NK-92 treated with Interleukin-12 subunit alpha and Interleukin-12 subunit beta, amount 100 ng/mL, for 24 hours (cell line): ENCODE data around the gene MRPS22.
"Not testable (repeated sequence)": the region's sequence is repeated elsewhere in the genome, so short reads cannot be mapped to it uniquely, and the experiment has no call there.

Experiments
- DNase-seq: peaks from one replicate; lab custom pipeline; 2025; lab: John Stamatoyannopoulos, UW

The MRPS22 gene

GRCh38 chr3:139312416-139312815, 31.4 kb upstream of the MRPS22 start:
- no peak for DNase-seq

- no peak for DNase-seq
Observed at GRCh38 chr3:139312959-139313358, 30.9 kb upstream of the MRPS22 start.

- no peak for DNase-seq
Observed at GRCh38 chr3:139313921-139314320, 29.9 kb upstream of the MRPS22 start.

GRCh38 chr3:139317215-139317614, 26.6 kb upstream of the MRPS22 start:
- DNase-seq, result no peak

GRCh38 chr3:139317660-139318430, 26.0 kb upstream of the MRPS22 start:
- DNase-seq, result no peak

GRCh38 chr3:139318431-139318816, 25.4 kb upstream of the MRPS22 start:
- no peak for DNase-seq

GRCh38 chr3:139318826-139319225, 25.0 kb upstream of the MRPS22 start:
- DNase-seq, result no peak

GRCh38 chr3:139319428-139320402, 24.1 kb upstream of the MRPS22 start:
- DNase-seq, result no peak

GRCh38 chr3:139320551-139321309, 23.1 kb upstream of the MRPS22 start:
- no peak for DNase-seq

- DNase-seq, result no peak
Observed at GRCh38 chr3:139322346-139322745, 21.5 kb upstream of the MRPS22 start.

GRCh38 chr3:139323146-139323545, 20.7 kb upstream of the MRPS22 start:
- no peak for DNase-seq

- no peak for DNase-seq
Observed at GRCh38 chr3:139324456-139324855, 19.4 kb upstream of the MRPS22 start.

- DNase-seq, result no peak
Observed at GRCh38 chr3:139325551-139325950, 18.3 kb upstream of the MRPS22 start.

GRCh38 chr3:139326131-139326530, 17.7 kb upstream of the MRPS22 start:
- no peak for DNase-seq

- DNase-seq, result no peak
Observed at GRCh38 chr3:139326707-139327106, 17.1 kb upstream of the MRPS22 start.

GRCh38 chr3:139327231-139327630, 16.6 kb upstream of the MRPS22 start:
- no peak for DNase-seq

- DNase-seq, result no peak
Observed at GRCh38 chr3:139327861-139328260, 16.0 kb upstream of the MRPS22 start.

- no peak for DNase-seq
Observed at GRCh38 chr3:139328356-139328755, 15.5 kb upstream of the MRPS22 start.

- DNase-seq, result peak; percentile 82
Observed at GRCh38 chr3:139329364-139329850, 14.4 kb upstream of the MRPS22 start.

GRCh38 chr3:139332092-139332491, 11.7 kb upstream of the MRPS22 start:
- DNase-seq, result no peak

- not testable (repeated sequence) for DNase-seq
Observed at GRCh38 chr3:139334675-139335074, 9.1 kb upstream of the MRPS22 start.

- DNase-seq, result no peak
Observed at GRCh38 chr3:139338405-139338804, 5.4 kb upstream of the MRPS22 start.
